Activated naive CD8-positive, alpha-beta T cell (primary cell): ENCODE measurements around the gene FAM20C.

Experiments used
- H3K27ac Mint-ChIP-seq: one replicate; pipeline ENCODE4 v1.8.0; 2021; ENCODE audit warnings: mixed read lengths
- H3K27me3 Mint-ChIP-seq: one replicate; pipeline ENCODE4 v1.8.0; 2021; ENCODE audit warnings: mixed read lengths
- H3K36me3 Mint-ChIP-seq: one replicate; pipeline ENCODE4 v1.8.0; 2021; ENCODE audit warnings: mixed read lengths
- H3K4me1 Mint-ChIP-seq: one replicate; pipeline ENCODE4 v1.8.0; 2021; ENCODE audit warnings: low read depth, mixed read lengths
- H3K4me3 Mint-ChIP-seq: one replicate; pipeline ENCODE4 v1.8.0; 2021; ENCODE audit warnings: mild to moderate bottlenecking, mixed read lengths
- H3K9me3 Mint-ChIP-seq: one replicate; pipeline ENCODE4 v1.8.0; 2021; ENCODE audit warnings: low read depth, mixed read lengths

Gene FAM20C

GRCh38 chr7:271266-272107 is 79.1 kb downstream of the FAM20C start:
- peaks cover 8% of the 10 kb centered on the region for H3K9me3 Mint-ChIP-seq
- H3K4me3 Mint-ChIP-seq, result no peak overlapping the region
- H3K27me3 Mint-ChIP-seq, result no peaks in the 10 kb centered on the region

GRCh38 chr7:272108-272615 is 79.8 kb downstream of the FAM20C start:
- Mint-ChIP-seq H3K27me3 (peaks cover 1% of the 10 kb centered on the region), H3K4me3 (no peak overlapping the region), H3K4me1 (no peaks in the 10 kb centered on the region), H3K9me3 (peaks cover 8% of the 10 kb centered on the region), H3K36me3 (peaks cover 6% of the 10 kb centered on the region), H3K27ac (no peak overlapping the region)

More at GRCh38 chr7:271266-272107, 79.1 kb downstream of the FAM20C start:
- H3K4me1 Mint-ChIP-seq, result no peaks in the 10 kb centered on the region
- peaks cover 6% of the 10 kb centered on the region for H3K36me3 Mint-ChIP-seq
- no peak overlapping the region for H3K27ac Mint-ChIP-seq

GRCh38 chr7:272631-273030 is 80.3 kb downstream of the FAM20C start:
- H3K9me3 Mint-ChIP-seq, result peaks cover 8% of the 10 kb centered on the region
- H3K27ac Mint-ChIP-seq, result no peak overlapping the region

GRCh38 chr7:273327-273726 is 81.0 kb downstream of the FAM20C start:
- Mint-ChIP-seq H3K9me3 (peaks cover 8% of the 10 kb centered on the region), H3K27ac (no peak overlapping the region)

More at GRCh38 chr7:272631-273030, 80.3 kb downstream of the FAM20C start:
- peaks cover 2% of the 10 kb centered on the region for H3K27me3 Mint-ChIP-seq
- no peak overlapping the region for H3K4me3 Mint-ChIP-seq
- no peaks in the 10 kb centered on the region for H3K4me1 Mint-ChIP-seq
- peaks cover 9% of the 10 kb centered on the region for H3K36me3 Mint-ChIP-seq

GRCh38 chr7:274266-274665 is 81.9 kb downstream of the FAM20C start:
- H3K27me3 Mint-ChIP-seq, result peaks cover 2% of the 10 kb centered on the region

More at GRCh38 chr7:273327-273726, 81.0 kb downstream of the FAM20C start:
- Mint-ChIP-seq H3K27me3 (peaks cover 2% of the 10 kb centered on the region), H3K4me3 (no peak overlapping the region), H3K4me1 (no peaks in the 10 kb centered on the region), H3K36me3 (peaks cover 9% of the 10 kb centered on the region)

GRCh38 chr7:276230-276835 is 84.0 kb downstream of the FAM20C start:
- Mint-ChIP-seq H3K9me3 (peaks cover 8% of the 10 kb centered on the region), H3K4me1 (no peaks in the 10 kb centered on the region), H3K36me3 (peaks cover 9% of the 10 kb centered on the region), H3K27ac (no peak overlapping the region), H3K27me3 (peaks cover 5% of the 10 kb centered on the region), H3K4me3 (no peak overlapping the region)

More at GRCh38 chr7:274266-274665, 81.9 kb downstream of the FAM20C start:
- Mint-ChIP-seq H3K4me1 (no peaks in the 10 kb centered on the region), H3K27ac (no peak overlapping the region), H3K9me3 (peaks cover 8% of the 10 kb centered on the region), H3K4me3 (no peak overlapping the region), H3K36me3 (peaks cover 9% of the 10 kb centered on the region)

GRCh38 chr7:277228-277627 is 84.9 kb downstream of the FAM20C start:
- H3K9me3 Mint-ChIP-seq, result peaks cover 8% of the 10 kb centered on the region
- H3K4me3 Mint-ChIP-seq, result no peak overlapping the region
- peaks cover 9% of the 10 kb centered on the region for H3K36me3 Mint-ChIP-seq
- peaks cover 5% of the 10 kb centered on the region for H3K27me3 Mint-ChIP-seq
- H3K27ac Mint-ChIP-seq, result no peak overlapping the region
- no peaks in the 10 kb centered on the region for H3K4me1 Mint-ChIP-seq

GRCh38 chr7:278081-278480 is 85.7 kb downstream of the FAM20C start:
- H3K4me3 Mint-ChIP-seq, result no peak overlapping the region
- peaks cover 5% of the 10 kb centered on the region for H3K9me3 Mint-ChIP-seq
- peaks cover 5% of the 10 kb centered on the region for H3K27me3 Mint-ChIP-seq
- peaks cover 6% of the 10 kb centered on the region for H3K36me3 Mint-ChIP-seq
- H3K4me1 Mint-ChIP-seq, result no peaks in the 10 kb centered on the region
- no peak overlapping the region for H3K27ac Mint-ChIP-seq

GRCh38 chr7:279821-280220 is 87.5 kb downstream of the FAM20C start:
- Mint-ChIP-seq H3K9me3 (no peaks in the 10 kb centered on the region), H3K4me3 (no peak overlapping the region), H3K27me3 (peaks cover 5% of the 10 kb centered on the region), H3K27ac (no peak overlapping the region), H3K4me1 (no peaks in the 10 kb centered on the region), H3K36me3 (peaks cover 3% of the 10 kb centered on the region)

- Mint-ChIP-seq H3K4me1 (no peaks in the 10 kb centered on the region), H3K4me3 (no peak overlapping the region), H3K27me3 (peaks cover 6% of the 10 kb centered on the region), H3K9me3 (no peaks in the 10 kb centered on the region), H3K36me3 (peaks cover 3% of the 10 kb centered on the region), H3K27ac (no peak overlapping the region)
Observed at GRCh38 chr7:280461-280860, 88.1 kb downstream of the FAM20C start.

GRCh38 chr7:281637-282036 is 89.3 kb downstream of the FAM20C start:
- Mint-ChIP-seq H3K9me3 (no peaks in the 10 kb centered on the region), H3K4me1 (no peaks in the 10 kb centered on the region), H3K27ac (no peak overlapping the region), H3K4me3 (no peak overlapping the region), H3K27me3 (peaks cover 6% of the 10 kb centered on the region), H3K36me3 (peaks cover 3% of the 10 kb centered on the region)

GRCh38 chr7:282621-283020 is 90.2 kb downstream of the FAM20C start:
- Mint-ChIP-seq H3K4me3 (no peak overlapping the region), H3K9me3 (no peaks in the 10 kb centered on the region), H3K27me3 (peaks cover 6% of the 10 kb centered on the region), H3K27ac (no peak overlapping the region), H3K36me3 (no peaks in the 10 kb centered on the region), H3K4me1 (no peaks in the 10 kb centered on the region)

- Mint-ChIP-seq H3K9me3 (no peaks in the 10 kb centered on the region), H3K27ac (no peak overlapping the region), H3K4me3 (no peak overlapping the region), H3K4me1 (no peaks in the 10 kb centered on the region), H3K36me3 (no peaks in the 10 kb centered on the region), H3K27me3 (peaks cover 12% of the 10 kb centered on the region)
Observed at GRCh38 chr7:284762-285722, 92.7 kb downstream of the FAM20C start.

GRCh38 chr7:285731-286130 is 93.4 kb downstream of the FAM20C start:
- no peaks in the 10 kb centered on the region for H3K4me1 Mint-ChIP-seq
- peaks cover 11% of the 10 kb centered on the region for H3K27me3 Mint-ChIP-seq
- H3K36me3 Mint-ChIP-seq, result no peaks in the 10 kb centered on the region
- no peak overlapping the region for H3K27ac Mint-ChIP-seq
- H3K9me3 Mint-ChIP-seq, result no peaks in the 10 kb centered on the region
- H3K4me3 Mint-ChIP-seq, result no peak overlapping the region
